Gastroesophageal sphincter (tissue), 3 donors: ENCODE measurements around the gene SERPINB5.

Source experiments
- EP300 ChIP-seq: sonication (generic); formaldehyde crosslinking; IDR thresholded peaks from one replicate; pipeline ENCODE4 v1.6.1; 2017; ENCODE audit warnings: antibody characterized with exemption, mild to moderate bottlenecking
- POLR2A ChIP-seq, 2 donors: fragments of 450-650 bp; IDR thresholded peaks; one replicate each; pipeline ENCODE4 v1.6.1; 2017; ENCODE audit warnings: antibody characterized with exemption in 2 of 2, mild to moderate bottlenecking in 2 of 2, moderate library complexity in 1 of 2
- POLR2AphosphoS5 ChIP-seq: sonication (generic); formaldehyde crosslinking; IDR thresholded peaks from one replicate; pipeline ENCODE4 v1.6.1; 2017; ENCODE audit warnings: antibody characterized with exemption
- TF ChIP-seq, protein P1 (sequence below), 4 experiments: fragments of 200-600 bp in 2 of 4; fragments of 450-650 bp in 2 of 4; sonication (generic) in 1 of 4; IDR thresholded peaks; one replicate each; pipeline ENCODE4 v1.5.1; 2017 to 2019; ENCODE audit warnings: antibody characterized with exemption in 4 of 4, mild to moderate bottlenecking in 2 of 4, moderate library complexity in 2 of 4

- TF ChIP-seq, protein P1, sequence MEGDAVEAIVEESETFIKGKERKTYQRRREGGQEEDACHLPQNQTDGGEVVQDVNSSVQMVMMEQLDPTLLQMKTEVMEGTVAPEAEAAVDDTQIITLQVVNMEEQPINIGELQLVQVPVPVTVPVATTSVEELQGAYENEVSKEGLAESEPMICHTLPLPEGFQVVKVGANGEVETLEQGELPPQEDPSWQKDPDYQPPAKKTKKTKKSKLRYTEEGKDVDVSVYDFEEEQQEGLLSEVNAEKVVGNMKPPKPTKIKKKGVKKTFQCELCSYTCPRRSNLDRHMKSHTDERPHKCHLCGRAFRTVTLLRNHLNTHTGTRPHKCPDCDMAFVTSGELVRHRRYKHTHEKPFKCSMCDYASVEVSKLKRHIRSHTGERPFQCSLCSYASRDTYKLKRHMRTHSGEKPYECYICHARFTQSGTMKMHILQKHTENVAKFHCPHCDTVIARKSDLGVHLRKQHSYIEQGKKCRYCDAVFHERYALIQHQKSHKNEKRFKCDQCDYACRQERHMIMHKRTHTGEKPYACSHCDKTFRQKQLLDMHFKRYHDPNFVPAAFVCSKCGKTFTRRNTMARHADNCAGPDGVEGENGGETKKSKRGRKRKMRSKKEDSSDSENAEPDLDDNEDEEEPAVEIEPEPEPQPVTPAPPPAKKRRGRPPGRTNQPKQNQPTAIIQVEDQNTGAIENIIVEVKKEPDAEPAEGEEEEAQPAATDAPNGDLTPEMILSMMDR (IDR thresholded peaks at IDR 0.05): no peak
- TF ChIP-seq POLR2A (IDR thresholded peaks at IDR 0.05): no peak
- no peak for TF ChIP-seq POLR2AphosphoS5
- no peak for TF ChIP-seq EP300
These were observed 16.1 kb downstream of the SERPINB5 start for GRCh38 chr18:63492851-63493250.
